H9 (cell line): ENCODE data around the gene RNF215. TPM values are rescaled to one million over a fixed set of nuclear protein-coding genes. Genes with fewer than 3 reads are reported as not detected.

Source experiments
- DNase-seq: peaks from one replicate; pipeline ENCODE4 v3.0.0-alpha.2; 2017
- H2AFZ ChIP-seq: one replicate; pipeline ENCODE4 v1.6.1; 2013; ENCODE audit warnings: mild to moderate bottlenecking, low read length, control low read depth, moderate library complexity
- H2AK5ac ChIP-seq: 2 replicates; pipeline ENCODE4 v1.6.1; 2013; ENCODE audit warnings: low read length, control low read depth, mixed read lengths; ENCODE audit not compliant: insufficient read length
- H2BK120ac ChIP-seq: one replicate; pipeline ENCODE4 v1.6.1; 2013; ENCODE audit warnings: low read depth, mild to moderate bottlenecking, low read length, control low read depth, inconsistent platforms; ENCODE audit not compliant: poor library complexity, severe bottlenecking
- H2BK12ac ChIP-seq: 2 replicates; pipeline ENCODE4 v1.6.1; 2013; ENCODE audit warnings: low read length, control low read depth, mixed read lengths, low read depth; ENCODE audit not compliant: insufficient read length
- H2BK15ac ChIP-seq: 2 replicates; pipeline ENCODE4 v1.6.1; 2013; ENCODE audit warnings: low read depth, low read length, control low read depth
- H2BK20ac ChIP-seq: one replicate; pipeline ENCODE4 v1.6.1; 2013; ENCODE audit warnings: low read depth, mild to moderate bottlenecking, low read length, control low read depth, inconsistent platforms; ENCODE audit not compliant: poor library complexity, severe bottlenecking
- H2BK5ac ChIP-seq: 2 replicates; pipeline ENCODE4 v1.6.1; 2013; ENCODE audit warnings: low read length, control low read depth, mixed read lengths; ENCODE audit not compliant: insufficient read length
- H3K14ac ChIP-seq: 2 replicates; pipeline ENCODE4 v1.6.1; 2013; ENCODE audit warnings: low read length, control low read depth; ENCODE audit not compliant: insufficient read depth
- H3K18ac ChIP-seq: 2 replicates; pipeline ENCODE4 v1.6.1; 2013; ENCODE audit warnings: low read depth, mild to moderate bottlenecking, mixed read lengths, low read length, control low read depth; ENCODE audit not compliant: insufficient read length
- H3K23ac ChIP-seq: 2 replicates; pipeline ENCODE4 v1.6.1; 2013; ENCODE audit warnings: low read length, control low read depth, mixed read lengths, low read depth; ENCODE audit not compliant: insufficient read length
- H3K23me2 ChIP-seq: 2 replicates; pipeline ENCODE4 v1.6.1; 2013; ENCODE audit warnings: low read depth, mild to moderate bottlenecking, mixed read lengths, low read length, control low read depth; ENCODE audit not compliant: insufficient read length, poor library complexity, severe bottlenecking
- H3K27ac ChIP-seq: 2 replicates; pipeline ENCODE4 v1.5.1; 2013; ENCODE audit warnings: low read length, control low read depth, mixed read lengths, low read depth; ENCODE audit not compliant: insufficient read length
- H3K27me3 ChIP-seq: 2 replicates; pipeline ENCODE4 v1.6.1; 2013; ENCODE audit warnings: low read length, control low read depth, inconsistent platforms; ENCODE audit not compliant: insufficient read depth
- H3K4ac ChIP-seq: 2 replicates; pipeline ENCODE4 v1.6.1; 2013; ENCODE audit warnings: low read depth, mild to moderate bottlenecking, control low read depth, inconsistent platforms, low read length, moderate library complexity
- H3K4me1 ChIP-seq: 2 replicates; pipeline ENCODE4 v1.6.1; 2013; ENCODE audit warnings: low read length, control low read depth, inconsistent platforms; ENCODE audit not compliant: insufficient read depth
- H3K4me2 ChIP-seq: 2 replicates; pipeline ENCODE4 v1.6.1; 2013; ENCODE audit warnings: low read length, control low read depth, mixed read lengths; ENCODE audit not compliant: insufficient read length, insufficient read depth
- H3K56ac ChIP-seq: 2 replicates; pipeline ENCODE4 v1.6.1; 2013; ENCODE audit warnings: low read depth, mild to moderate bottlenecking, mixed read lengths, low read length, control low read depth; ENCODE audit not compliant: insufficient read length
- H3K79me1 ChIP-seq: 2 replicates; pipeline ENCODE4 v1.6.1; 2013; ENCODE audit warnings: low read depth, mild to moderate bottlenecking, moderate library complexity, low read length, control low read depth, inconsistent platforms; ENCODE audit not compliant: insufficient read depth, poor library complexity, severe bottlenecking
- H3K79me2 ChIP-seq: 2 replicates; pipeline ENCODE4 v1.6.1; 2013; ENCODE audit warnings: low read length, control low read depth, inconsistent platforms; ENCODE audit not compliant: insufficient read depth
- H3K9ac ChIP-seq: 2 replicates; pipeline ENCODE4 v1.6.1; 2013; ENCODE audit warnings: low read length, control low read depth, mixed read lengths; ENCODE audit not compliant: insufficient read length; ENCODE audit errors: extremely low read depth
- H3K9me3 ChIP-seq: one replicate; pipeline ENCODE4 v1.6.1; 2013; ENCODE audit warnings: low read depth, low read length, inconsistent platforms; ENCODE audit not compliant: control insufficient read depth
- H3T11ph ChIP-seq: one replicate; pipeline ENCODE4 v1.6.1; 2013; ENCODE audit warnings: mild to moderate bottlenecking, low read length, control low read depth, inconsistent platforms
- H4K20me1 ChIP-seq: one replicate; pipeline ENCODE4 v1.6.1; 2013; ENCODE audit not compliant: control insufficient read depth, insufficient read length, insufficient read depth
- H4K5ac ChIP-seq: 2 replicates; pipeline ENCODE4 v1.6.1; 2013; ENCODE audit warnings: low read depth, mild to moderate bottlenecking, mixed read lengths, low read length, control low read depth; ENCODE audit not compliant: insufficient read length
- H4K8ac ChIP-seq: replicated peaks from 2 replicates; pipeline ENCODE4 v1.6.1; 2013; ENCODE audit warnings: low read length, control low read depth, mixed read lengths, low read depth; ENCODE audit not compliant: insufficient read length
- H4K91ac ChIP-seq: 2 replicates; pipeline ENCODE4 v1.6.1; 2013; ENCODE audit warnings: low read depth, mild to moderate bottlenecking, moderate library complexity, mixed read lengths, low read length, control low read depth; ENCODE audit not compliant: insufficient read length
- H3K27ac Mint-ChIP-seq, 3 experiments: 2 replicates in 2 of 3; 3 replicates in 1 of 3; pipeline ENCODE4 v1.8.0; 2020 to 2021; ENCODE audit warnings: mixed read lengths in 3 of 3, mild to moderate bottlenecking in 1 of 3, moderate library complexity in 1 of 3
- H3K27me3 Mint-ChIP-seq: 2 replicates; pipeline ENCODE4 v1.8.0; 2021; ENCODE audit warnings: low read depth, mild to moderate bottlenecking, moderate library complexity, mixed read lengths
- H3K36me3 Mint-ChIP-seq, 3 experiments: 2 replicates in 2 of 3; 3 replicates in 1 of 3; pipeline ENCODE4 v1.8.0; 2020 to 2021; ENCODE audit warnings: low read depth in 3 of 3, mixed read lengths in 3 of 3; ENCODE audit not compliant: insufficient read depth in 1 of 3
- H3K4me1 Mint-ChIP-seq, 2 experiments: 2 replicates each; pipeline ENCODE4 v1.8.0; 2020; ENCODE audit warnings: mixed read lengths in 2 of 2
- H3K4me3 Mint-ChIP-seq, 2 experiments: 2 replicates in 1 of 2; 3 replicates in 1 of 2; pipeline ENCODE4 v1.8.0; 2020 to 2021; ENCODE audit warnings: mild to moderate bottlenecking in 2 of 2, mixed read lengths in 2 of 2, moderate library complexity in 1 of 2
- H3K9me3 Mint-ChIP-seq, 2 experiments: 2 replicates in 1 of 2; 3 replicates in 1 of 2; pipeline ENCODE4 v1.8.0; 2020; ENCODE audit warnings: mild to moderate bottlenecking in 2 of 2, mixed read lengths in 2 of 2, moderate library complexity in 1 of 2
- WGBS: extraction: QIAGEN DNeasy Blood & Tissue Kit; methylation state at CpG from one replicate; pipeline ENCODE4 v1.1.7; 2013; ENCODE audit warnings: missing lambda C conversion rate, low lambda C conversion rate, mixed read lengths; ENCODE audit not compliant: insufficient read length; ENCODE audit errors: extremely low coverage; 5-methylcytosine and 5-hydroxymethylcytosine counted together
- total RNA-seq: library from RNA; stranded (reverse); gene quantifications from 2 replicates; pipeline ENCODE4 v1.2.1, GENCODE V29; 2021
- TF ChIP-seq, protein P1 (sequence below): fragments of 200-600 bp; sonication (generic); conservative IDR thresholded peaks from 3 replicates; pipeline ENCODE4 v1.8.0; 2021; ENCODE audit warnings: antibody characterized with exemption, mild to moderate bottlenecking

Gene RNF215
- total RNA-seq, 1 experiment from 2014 or later, result 24.5 TPM

DNA sequence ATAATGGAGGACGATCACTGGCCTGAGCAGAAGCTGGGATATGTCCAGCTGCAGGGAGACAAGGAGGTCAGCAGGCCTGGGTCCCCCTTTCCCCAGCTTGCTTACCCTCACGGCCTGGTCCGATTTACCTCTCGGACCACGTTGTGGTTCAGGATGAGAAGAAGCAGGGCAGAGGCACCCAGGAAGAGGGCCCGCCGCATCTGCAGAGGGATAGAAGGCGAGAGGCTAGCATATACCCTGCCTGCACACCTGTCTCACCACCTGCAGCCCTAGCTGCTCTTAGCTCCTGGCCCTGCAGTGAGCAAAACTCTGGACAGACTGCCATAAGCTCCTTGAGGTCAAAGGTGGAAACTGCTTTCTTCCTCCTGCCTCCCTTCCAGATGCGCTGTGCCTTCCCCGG lies 1.3 kb downstream of the RNF215 start:
- Histone ChIP-seq H2BK5ac (no peak overlapping the region), H4K8ac (no peak overlapping the region), H3K18ac (no peak overlapping the region), H3K9ac (no peak overlapping the region), H2BK12ac (no peak overlapping the region), H3K56ac (no peak overlapping the region), H3K14ac (no peak overlapping the region), H3T11ph (no peak overlapping the region), H3K23ac (no peak overlapping the region), H2BK120ac (no peak overlapping the region), H4K91ac (no peak overlapping the region), H2BK20ac (no peak overlapping the region), H2AK5ac (no peak overlapping the region), H3K27ac (no peak overlapping the region), H4K20me1 (no peaks in the 10 kb centered on the region), H3K27me3 (no peaks in the 10 kb centered on the region), H3K4me1 (no peaks in the 10 kb centered on the region), H2BK15ac (no peak overlapping the region), H3K79me1 (no peaks in the 10 kb centered on the region), H4K5ac (no peak overlapping the region), H3K4ac (no peak overlapping the region), H3K4me2 (peak overlapping the region; percentile 67), H3K9me3 (no peaks in the 10 kb centered on the region), H3K23me2 (peaks cover 6% of the 10 kb centered on the region), H2AFZ (no peak overlapping the region), H3K79me2 (no peaks in the 10 kb centered on the region)
- Mint-ChIP-seq H3K27ac (no peak overlapping the region), H3K9me3 (peaks cover 8 to 9% of the 10 kb centered on the region in 2 experiments; a peak in 4 of 5 replicates), H3K4me3 (peak overlapping the region; percentile 87 to 92), H3K36me3 (peaks cover under 1 to 25% (median 19%) of the 10 kb centered on the region in 3 experiments; a peak in 6 of 7 replicates), H3K4me1 (peaks cover 10 to 12% of the 10 kb centered on the region in 2 experiments), H3K27me3 (peaks cover 4% of the 10 kb centered on the region)
- no CpG with 5 or more reads among the region's 10 CpGs for WGBS
- no peak for DNase-seq
- TF ChIP-seq, protein P1, sequence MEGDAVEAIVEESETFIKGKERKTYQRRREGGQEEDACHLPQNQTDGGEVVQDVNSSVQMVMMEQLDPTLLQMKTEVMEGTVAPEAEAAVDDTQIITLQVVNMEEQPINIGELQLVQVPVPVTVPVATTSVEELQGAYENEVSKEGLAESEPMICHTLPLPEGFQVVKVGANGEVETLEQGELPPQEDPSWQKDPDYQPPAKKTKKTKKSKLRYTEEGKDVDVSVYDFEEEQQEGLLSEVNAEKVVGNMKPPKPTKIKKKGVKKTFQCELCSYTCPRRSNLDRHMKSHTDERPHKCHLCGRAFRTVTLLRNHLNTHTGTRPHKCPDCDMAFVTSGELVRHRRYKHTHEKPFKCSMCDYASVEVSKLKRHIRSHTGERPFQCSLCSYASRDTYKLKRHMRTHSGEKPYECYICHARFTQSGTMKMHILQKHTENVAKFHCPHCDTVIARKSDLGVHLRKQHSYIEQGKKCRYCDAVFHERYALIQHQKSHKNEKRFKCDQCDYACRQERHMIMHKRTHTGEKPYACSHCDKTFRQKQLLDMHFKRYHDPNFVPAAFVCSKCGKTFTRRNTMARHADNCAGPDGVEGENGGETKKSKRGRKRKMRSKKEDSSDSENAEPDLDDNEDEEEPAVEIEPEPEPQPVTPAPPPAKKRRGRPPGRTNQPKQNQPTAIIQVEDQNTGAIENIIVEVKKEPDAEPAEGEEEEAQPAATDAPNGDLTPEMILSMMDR, result no peak
